AG09319 (cell line): ENCODE data around the gene TSPAN32.

Source experiments
- DNase-seq: peaks from one replicate; pipeline ENCODE4 v3.0.0-alpha.2; 2010; ENCODE audit warnings: low read depth; ENCODE audit errors: extremely low read depth
- CTCF ChIP-seq: IDR thresholded peaks from 2 replicates; pipeline ENCODE4 v1.5.1; 2011; ENCODE audit warnings: low read depth, mild to moderate bottlenecking, inconsistent platforms, low read length, moderate library complexity

Gene TSPAN32

GRCh38 chr11:2316963-2317244, 15.1 kb downstream of the TSPAN32 start:
- no peak for DNase-seq
- TF ChIP-seq CTCF = no peak

DNA sequence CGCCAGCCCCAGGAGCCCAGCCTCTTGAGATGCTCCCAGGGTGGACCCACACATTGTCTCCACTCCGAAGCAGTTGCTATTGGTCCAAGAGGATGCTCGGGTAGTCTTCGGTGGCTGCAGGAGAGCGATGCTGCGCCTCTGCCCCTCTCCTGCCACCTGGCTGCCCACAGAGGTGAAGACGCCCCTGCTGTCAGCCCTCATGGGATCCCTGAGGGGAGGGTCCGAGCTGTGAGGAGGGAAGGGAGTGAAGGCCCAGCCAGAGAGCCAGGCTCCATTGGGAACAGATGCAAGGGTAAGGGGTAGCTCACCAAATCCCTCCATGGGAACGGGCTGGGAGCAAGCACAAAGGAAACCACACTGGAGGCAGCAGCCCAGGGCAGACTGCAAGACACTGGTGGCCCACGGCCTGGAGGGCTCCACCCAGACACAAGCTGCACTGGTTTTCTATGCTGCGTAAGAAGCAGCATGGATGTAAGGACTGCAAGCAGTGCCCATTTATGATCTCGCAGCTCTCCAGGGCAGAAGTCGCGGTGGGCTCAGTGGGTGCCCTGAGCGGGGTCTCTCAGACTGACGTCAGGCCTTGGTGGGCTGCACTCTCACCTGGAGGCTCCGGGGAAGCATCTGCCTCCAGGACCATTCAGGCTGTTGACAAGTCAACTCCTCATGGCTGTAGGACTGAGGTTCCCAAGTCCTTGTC, 15.7 kb downstream of the TSPAN32 start:
- no peak for DNase-seq
- TF ChIP-seq CTCF = no peak

GRCh38 chr11:2318123-2318522, 16.3 kb downstream of the TSPAN32 start:
- no peak for TF ChIP-seq CTCF
- no peak for DNase-seq

GRCh38 chr11:2318707-2319106, 16.9 kb downstream of the TSPAN32 start:
- TF ChIP-seq CTCF = no peak
- DNase-seq = no peak

- no peak for DNase-seq
- TF ChIP-seq CTCF = no peak
Measured at GRCh38 chr11:2319791-2320472, 18.1 kb downstream of the TSPAN32 start.

DNA sequence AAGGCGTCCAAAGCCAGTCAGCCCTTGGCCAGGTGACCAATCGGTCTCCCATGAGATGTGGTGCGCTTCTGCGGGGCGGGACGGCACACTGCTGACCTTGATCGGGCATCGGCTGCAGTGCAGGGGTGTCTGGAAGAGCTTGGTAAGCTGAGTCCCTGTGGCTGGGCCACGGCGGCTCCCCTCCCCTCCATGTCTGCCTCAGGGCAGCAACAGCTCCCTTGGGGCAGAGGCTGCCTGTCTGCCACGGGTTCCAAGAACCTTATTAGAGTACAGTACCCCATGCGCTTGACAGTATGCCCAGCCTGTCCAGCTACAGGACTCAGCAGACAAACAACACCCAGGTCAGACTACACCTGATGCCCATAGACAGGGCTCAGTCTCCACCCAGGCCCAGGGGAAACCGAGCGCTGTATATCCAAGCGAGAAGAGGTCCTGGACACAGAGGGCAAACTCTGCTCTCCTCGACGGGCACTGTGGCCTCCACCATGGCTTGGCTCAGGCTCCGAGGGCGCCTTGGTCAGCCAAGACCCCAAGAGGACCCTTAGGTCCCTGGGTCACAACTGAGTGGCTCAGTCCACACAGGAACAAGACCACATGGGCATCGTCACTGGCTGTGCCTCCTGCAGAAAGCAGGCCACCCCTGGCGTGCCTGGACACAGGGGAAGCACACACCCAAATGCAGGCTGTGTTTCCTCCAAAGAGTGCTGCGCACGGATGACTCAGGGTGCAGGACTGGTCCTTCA, 18.9 kb downstream of the TSPAN32 start:
- no peak for TF ChIP-seq CTCF
- DNase-seq = no peak

GRCh38 chr11:2321311-2321683, 19.5 kb downstream of the TSPAN32 start:
- no peak for DNase-seq
- no peak for TF ChIP-seq CTCF
